ENCODE results near the gene SLCO2B1. TPM values are rescaled to one million over a fixed set of nuclear protein-coding genes. Genes with fewer than 3 reads are reported as not detected.

Gene SLCO2B1
- total and polyA plus RNA-seq, 4 donors = 52.7 to 184 (median 135) TPM

- H3K9ac ChIP-seq (ENCODE audit: low read depth in 1 of 2, low read length in 2 of 2) = no peak overlapping the region
- no peak overlapping the region for H3K27ac ChIP-seq (ENCODE audit: low read depth in 1 of 2, low read length in 2 of 2)
- H3K4me1 ChIP-seq (ENCODE audit: control insufficient read depth in 4 of 4, insufficient read depth in 4 of 4, low read length in 3 of 4) = no peaks in the 10 kb centered on the region
- no peaks in the 10 kb centered on the region for H3K9me3 ChIP-seq (ENCODE audit: control insufficient read depth in 4 of 4, low read length in 3 of 4)
- TF ChIP-seq GABPA (IDR thresholded peaks at IDR 0.05 in 1 of 2, conservative IDR thresholded peaks at IDR 0.05 in 1 of 2) (no peak), NR2F2 (IDR thresholded peaks at IDR 0.05) (no peak), FOXA1 (IDR thresholded peaks at IDR 0.05) (no peak), TAF1 (conservative IDR thresholded peaks at IDR 0.05) (no peak), HNF4G (IDR thresholded peaks at IDR 0.05) (no peak), ZBTB33 (IDR thresholded peaks at IDR 0.05) (no peak), ATF3 (IDR thresholded peaks at IDR 0.05) (no peak), RXRA (IDR thresholded peaks at IDR 0.05) (no peak), SP1 (IDR thresholded peaks at IDR 0.05) (no peak), MAX (IDR thresholded peaks at IDR 0.05) (no peak), JUND (IDR thresholded peaks at IDR 0.05) (no peak), REST (IDR thresholded peaks at IDR 0.05) (no peak), RAD21 (IDR thresholded peaks at IDR 0.05) (no peak)
- no peaks in the 10 kb centered on the region for H3K36me3 ChIP-seq (ENCODE audit: control insufficient read depth in 4 of 4, insufficient read depth in 3 of 4, low read depth in 1 of 4, low read length in 3 of 4)
- WGBS = 82% methylated on average over 2 of the region's 2 CpGs
- H3K4me3 ChIP-seq (ENCODE audit: low read depth in 1 of 3, low read length in 3 of 3) = no peak overlapping the region
- H3K27me3 ChIP-seq (ENCODE audit: control insufficient read depth in 4 of 4, insufficient read depth in 4 of 4, low read length in 3 of 4) = no peaks in the 10 kb centered on the region
- DNase-seq (ENCODE audit: low spot score) = no peak
Measured at GRCh38 chr11:75112200-75112599, 38.7 kb upstream of the SLCO2B1 start.

GRCh38 chr11:75113030-75113429 is 37.9 kb upstream of the SLCO2B1 start:
- Histone ChIP-seq H3K27me3 (ENCODE audit: control insufficient read depth in 4 of 4, insufficient read depth in 4 of 4, low read length in 3 of 4) (no peaks in the 10 kb centered on the region), H3K9ac (ENCODE audit: low read depth in 1 of 2, low read length in 2 of 2) (no peak overlapping the region), H3K27ac (ENCODE audit: low read depth in 1 of 2, low read length in 2 of 2) (no peak overlapping the region), H3K9me3 (ENCODE audit: control insufficient read depth in 4 of 4, low read length in 3 of 4) (no peaks in the 10 kb centered on the region), H3K36me3 (ENCODE audit: control insufficient read depth in 4 of 4, insufficient read depth in 3 of 4, low read depth in 1 of 4, low read length in 3 of 4) (no peaks in the 10 kb centered on the region), H3K4me1 (ENCODE audit: control insufficient read depth in 4 of 4, insufficient read depth in 4 of 4, low read length in 3 of 4) (no peaks in the 10 kb centered on the region), H3K4me3 (ENCODE audit: low read depth in 1 of 3, low read length in 3 of 3) (no peak overlapping the region)
- 29% methylated on average over 1 of the region's 1 CpG for WGBS
- TF ChIP-seq REST (IDR thresholded peaks at IDR 0.05) (no peak), MAX (IDR thresholded peaks at IDR 0.05) (no peak), ATF3 (IDR thresholded peaks at IDR 0.05) (no peak), GABPA (IDR thresholded peaks at IDR 0.05 in 1 of 2, conservative IDR thresholded peaks at IDR 0.05 in 1 of 2) (no peak), JUND (IDR thresholded peaks at IDR 0.05) (no peak)
- no peak for DNase-seq (ENCODE audit: low spot score)

All from liver (tissue), 9 donors.